Measurements from ENCODE around the gene CACNA1D.

CACNA1D gene

DNA sequence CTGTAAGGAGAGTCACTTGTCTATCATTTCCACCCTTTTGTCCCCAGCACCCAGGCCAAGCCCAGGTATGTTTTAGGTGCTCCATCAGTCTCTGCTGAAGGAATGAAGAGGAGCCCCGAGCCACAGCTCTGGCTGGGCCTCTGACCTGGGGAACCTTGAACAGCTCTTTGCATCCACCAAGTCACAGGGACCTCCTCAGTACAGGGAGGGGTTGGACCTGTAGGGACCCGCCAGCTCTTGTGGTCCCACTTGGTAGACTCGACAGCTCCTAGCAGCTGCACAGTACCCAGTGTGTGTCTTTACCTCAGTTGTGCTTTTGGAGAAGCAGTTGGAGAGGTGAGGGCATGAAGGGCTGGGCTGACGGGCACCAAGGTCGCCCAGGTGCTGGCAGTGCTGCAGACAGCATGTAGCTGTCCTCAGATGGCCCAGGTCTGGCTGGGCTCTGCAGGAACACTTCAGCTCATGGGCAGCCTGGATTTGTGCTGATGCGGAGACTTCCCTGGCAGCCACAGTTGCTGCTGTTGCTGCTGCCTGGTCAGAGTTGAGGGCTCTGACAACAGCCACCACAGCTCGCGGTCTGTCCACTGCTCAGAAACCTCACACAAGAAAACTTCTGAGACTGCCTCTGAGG, 123.6 kb downstream of the CACNA1D start:
- DNase-seq (ENCODE audit: low spot score): no peak
- TF ChIP-seq, protein P1, sequence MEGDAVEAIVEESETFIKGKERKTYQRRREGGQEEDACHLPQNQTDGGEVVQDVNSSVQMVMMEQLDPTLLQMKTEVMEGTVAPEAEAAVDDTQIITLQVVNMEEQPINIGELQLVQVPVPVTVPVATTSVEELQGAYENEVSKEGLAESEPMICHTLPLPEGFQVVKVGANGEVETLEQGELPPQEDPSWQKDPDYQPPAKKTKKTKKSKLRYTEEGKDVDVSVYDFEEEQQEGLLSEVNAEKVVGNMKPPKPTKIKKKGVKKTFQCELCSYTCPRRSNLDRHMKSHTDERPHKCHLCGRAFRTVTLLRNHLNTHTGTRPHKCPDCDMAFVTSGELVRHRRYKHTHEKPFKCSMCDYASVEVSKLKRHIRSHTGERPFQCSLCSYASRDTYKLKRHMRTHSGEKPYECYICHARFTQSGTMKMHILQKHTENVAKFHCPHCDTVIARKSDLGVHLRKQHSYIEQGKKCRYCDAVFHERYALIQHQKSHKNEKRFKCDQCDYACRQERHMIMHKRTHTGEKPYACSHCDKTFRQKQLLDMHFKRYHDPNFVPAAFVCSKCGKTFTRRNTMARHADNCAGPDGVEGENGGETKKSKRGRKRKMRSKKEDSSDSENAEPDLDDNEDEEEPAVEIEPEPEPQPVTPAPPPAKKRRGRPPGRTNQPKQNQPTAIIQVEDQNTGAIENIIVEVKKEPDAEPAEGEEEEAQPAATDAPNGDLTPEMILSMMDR (IDR thresholded peaks at IDR 0.05; ENCODE audit: borderline replicate concordance, control extremely low read depth, extremely low read depth, insufficient read depth, missing control alignments): no peak
- in situ Hi-C loops (cut with MboI; ENCODE audit: low sequenced_read_pairs, unreplicated experiment): no loop called here

DNA sequence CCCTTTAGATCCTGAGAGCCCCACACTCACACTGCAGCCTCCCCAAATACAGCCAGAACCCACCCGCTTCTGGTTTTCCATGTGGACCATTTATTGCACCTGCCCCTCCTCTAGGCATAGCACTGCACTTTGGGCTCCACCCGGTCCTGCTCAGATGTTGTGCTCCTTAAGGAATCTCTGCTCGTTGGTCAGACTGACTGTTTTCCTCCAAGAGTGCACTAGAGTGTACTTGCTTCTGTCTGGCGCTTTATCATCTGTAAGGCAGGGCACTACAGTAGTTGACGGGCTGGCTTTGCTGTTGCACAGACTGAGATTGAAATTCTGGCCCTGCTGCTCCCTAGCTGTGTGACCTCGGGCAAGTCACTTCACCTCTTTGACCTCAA, 124.1 kb downstream of the CACNA1D start:
- in situ Hi-C loops (cut with MboI; ENCODE audit: low sequenced_read_pairs, unreplicated experiment): no loop called here
- DNase-seq (ENCODE audit: low spot score): no peak
- TF ChIP-seq, protein P1 (IDR thresholded peaks at IDR 0.05; ENCODE audit: borderline replicate concordance, control extremely low read depth, extremely low read depth, insufficient read depth, missing control alignments): no peak

DNA sequence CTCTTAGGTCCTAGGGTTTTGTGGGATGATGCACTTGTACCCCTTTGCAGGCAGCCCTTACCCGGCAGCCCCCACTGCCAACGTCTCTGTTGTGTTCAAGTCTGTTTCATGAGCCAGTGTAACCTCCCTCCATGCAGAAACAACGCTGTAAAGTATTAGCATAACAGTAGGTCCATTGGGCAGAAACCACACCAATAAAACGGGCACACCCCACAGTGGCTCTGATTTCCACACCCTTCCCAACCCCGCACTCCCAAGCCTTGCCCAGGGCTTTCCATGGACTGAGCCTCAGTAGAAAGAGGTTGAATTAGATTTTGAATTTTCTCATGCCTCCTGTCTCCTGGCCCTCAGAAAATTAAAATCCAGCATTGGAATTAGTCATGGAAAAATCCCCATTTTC, 124.5 kb downstream of the CACNA1D start:
- in situ Hi-C loops (cut with MboI; ENCODE audit: low sequenced_read_pairs, unreplicated experiment): no loop called here
- TF ChIP-seq, protein P1 (IDR thresholded peaks at IDR 0.05; ENCODE audit: borderline replicate concordance, control extremely low read depth, extremely low read depth, insufficient read depth, missing control alignments): no peak
- no peak for DNase-seq (ENCODE audit: low spot score)

DNA sequence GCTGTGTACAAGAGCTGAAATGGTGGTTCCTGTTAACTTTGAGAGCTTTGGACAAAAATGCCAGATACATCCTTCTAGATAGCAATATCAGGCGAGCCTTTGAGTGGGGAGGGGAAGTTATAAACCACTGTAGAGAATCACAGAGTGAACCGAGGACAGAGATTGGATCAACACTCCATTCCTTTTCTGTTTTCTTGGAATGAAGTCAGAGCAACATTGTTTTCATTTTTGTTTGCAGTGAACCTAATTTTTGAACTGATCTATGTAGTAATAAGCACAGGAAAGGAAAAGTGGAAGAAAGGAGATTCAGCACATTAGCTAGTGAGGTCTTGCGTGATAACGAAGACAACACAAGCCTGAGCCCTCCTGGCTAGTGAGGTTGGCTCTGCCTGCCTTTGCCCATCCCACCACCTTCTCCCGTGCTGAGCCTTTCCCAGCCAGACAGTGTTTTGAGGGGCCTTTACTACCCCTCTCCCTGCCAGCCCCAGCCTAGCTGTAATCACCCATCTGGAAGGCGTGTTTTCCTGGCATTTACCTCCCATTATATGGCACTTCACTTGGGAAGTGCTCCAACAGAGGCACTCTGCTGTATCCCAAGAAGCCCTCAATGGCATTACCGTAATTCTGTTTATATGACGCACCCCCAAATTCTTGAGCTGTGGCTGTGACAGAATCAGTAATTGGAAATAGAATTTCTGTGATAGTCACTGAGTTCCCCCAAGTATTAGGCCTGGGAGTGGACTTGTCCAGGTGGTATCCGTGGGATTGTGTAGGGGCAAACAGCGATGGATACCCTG, 129.8 kb downstream of the CACNA1D start:
- TF ChIP-seq, protein P1 (IDR thresholded peaks at IDR 0.05; ENCODE audit: borderline replicate concordance, control extremely low read depth, extremely low read depth, insufficient read depth, missing control alignments): no peak
- no peak for DNase-seq (ENCODE audit: low spot score)
- in situ Hi-C loops (cut with MboI; ENCODE audit: low sequenced_read_pairs, unreplicated experiment): no loop called here

DNA sequence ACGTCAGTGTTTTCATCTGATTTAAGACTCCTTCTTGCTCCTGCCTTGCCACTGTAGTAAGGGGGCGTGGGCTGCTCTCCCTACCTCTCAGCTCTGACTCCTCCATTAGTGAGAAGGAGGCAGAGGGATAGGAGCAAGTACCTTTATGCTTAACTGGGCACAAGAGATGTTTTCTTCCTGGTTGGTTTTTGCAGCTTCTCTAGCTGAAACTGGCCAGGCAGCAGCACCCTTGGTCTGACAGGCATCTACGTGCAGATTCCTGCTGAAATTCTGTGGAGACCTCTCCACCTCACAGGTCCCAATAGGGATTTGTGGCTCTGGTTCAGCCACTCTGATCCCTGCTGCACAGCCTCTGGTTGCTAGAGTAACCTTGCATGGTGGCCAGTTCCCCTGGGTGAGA, 132.5 kb downstream of the CACNA1D start:
- in situ Hi-C loops (cut with MboI; ENCODE audit: low sequenced_read_pairs, unreplicated experiment): no loop called here
- no peak for DNase-seq (ENCODE audit: low spot score)
- TF ChIP-seq, protein P1 (IDR thresholded peaks at IDR 0.05; ENCODE audit: borderline replicate concordance, control extremely low read depth, extremely low read depth, insufficient read depth, missing control alignments): no peak

DNA sequence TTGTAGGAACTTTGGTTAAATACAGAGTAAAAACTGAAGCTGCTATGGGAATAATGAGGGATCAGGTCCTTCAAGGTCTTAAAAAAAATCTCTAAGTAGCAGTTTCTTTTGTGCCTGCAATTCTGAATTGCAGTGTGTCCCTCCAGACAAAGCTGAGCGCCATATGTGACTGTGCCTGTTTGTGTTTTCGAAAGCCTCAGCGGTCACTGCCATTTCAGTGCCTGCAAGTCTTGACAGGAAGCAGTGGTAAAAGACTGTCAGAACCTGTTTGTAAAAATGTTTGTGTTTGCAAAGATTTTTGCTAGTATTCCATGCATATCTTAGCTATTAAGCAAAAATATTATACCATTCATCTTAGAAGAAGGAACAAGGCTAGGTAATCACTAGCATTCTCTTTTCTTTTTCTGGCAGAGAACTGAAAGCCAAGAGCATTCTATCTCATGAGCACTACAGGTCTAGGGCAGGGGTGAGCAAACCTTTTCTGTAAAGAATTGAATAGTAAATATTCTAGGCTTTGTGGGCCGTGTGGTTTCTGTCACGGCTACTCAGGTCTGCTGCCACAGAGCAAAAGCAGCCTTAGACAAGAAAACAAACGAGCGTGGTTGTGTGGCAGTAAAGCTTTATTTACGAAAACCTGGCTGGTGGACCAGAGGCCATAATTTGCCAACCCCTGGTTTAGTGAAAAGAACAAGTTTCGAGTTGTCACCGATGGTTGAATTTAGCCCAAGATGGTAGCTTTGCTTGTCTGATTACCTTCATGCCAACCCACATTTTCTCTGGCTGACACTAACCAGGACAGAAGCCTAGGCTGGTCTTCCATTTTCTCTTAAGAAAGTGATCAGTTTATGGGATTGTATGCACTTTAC, 134.4 kb downstream of the CACNA1D start:
- TF ChIP-seq, protein P1 (IDR thresholded peaks at IDR 0.05; ENCODE audit: borderline replicate concordance, control extremely low read depth, extremely low read depth, insufficient read depth, missing control alignments): no peak
- peak; percentile 0 for DNase-seq (ENCODE audit: low spot score)
- in situ Hi-C loops (cut with MboI; ENCODE audit: low sequenced_read_pairs, unreplicated experiment): no loop called here

All from GM13976 (cell line).